ENCODE results near the gene WDFY1.

The WDFY1 gene

GRCh38 chr2:223979730-223980396 lies 34.7 kb upstream of the WDFY1 start:
- no peaks in the 10 kb centered on the region for H3K79me2 ChIP-seq (ENCODE audit: insufficient read depth, low read length)
- H3K9me3 ChIP-seq (ENCODE audit: insufficient read depth, low read length, severe bottlenecking): no peaks in the 10 kb centered on the region
- no peaks in the 10 kb centered on the region for H3K27me3 ChIP-seq (ENCODE audit: insufficient read depth, low read length, poor library complexity)
- peak; percentile 17 for DNase-seq
- no peak for TF ChIP-seq CTCF (IDR thresholded peaks at IDR 0.05; ENCODE audit: borderline replicate concordance, extremely low read depth, low read length, poor library complexity, severe bottlenecking)
- TF ChIP-seq EZH2 (IDR thresholded peaks at IDR 0.05; ENCODE audit: borderline replicate concordance, low read depth, low read length, severe bottlenecking): no peak
- H4K20me1 ChIP-seq (ENCODE audit: insufficient read depth, low read length): no peaks in the 10 kb centered on the region
- H3K4me3 ChIP-seq (ENCODE audit: low read depth in 1 of 2, low read length in 2 of 2): no peak overlapping the region
- no peaks in the 10 kb centered on the region for H3K4me1 ChIP-seq (ENCODE audit: insufficient read depth, low read length)
- H3K4me2 ChIP-seq (ENCODE audit: insufficient read depth, low read length): no peak overlapping the region
- H3K36me3 ChIP-seq (ENCODE audit: insufficient read depth, low read length): no peaks in the 10 kb centered on the region
- peak; percentile 78 for ATAC-seq (ENCODE audit: insufficient read depth, low read depth)
- no peak overlapping the region for H3K27ac ChIP-seq (ENCODE audit: low read length)
- H2AFZ ChIP-seq (ENCODE audit: low read depth, low read length): no peak overlapping the region
- H3K9ac ChIP-seq (ENCODE audit: low read depth, low read length): no peak overlapping the region

- Histone ChIP-seq H2AFZ (ENCODE audit: low read depth, low read length) (no peak overlapping the region), H3K36me3 (ENCODE audit: insufficient read depth, low read length) (no peaks in the 10 kb centered on the region), H3K9ac (ENCODE audit: low read depth, low read length) (no peak overlapping the region), H4K20me1 (ENCODE audit: insufficient read depth, low read length) (no peaks in the 10 kb centered on the region), H3K27me3 (ENCODE audit: insufficient read depth, low read length, poor library complexity) (no peaks in the 10 kb centered on the region), H3K4me3 (ENCODE audit: low read depth in 1 of 2, low read length in 2 of 2) (no peak overlapping the region), H3K4me2 (ENCODE audit: insufficient read depth, low read length) (no peak overlapping the region), H3K27ac (ENCODE audit: low read length) (no peak overlapping the region), H3K4me1 (ENCODE audit: insufficient read depth, low read length) (no peaks in the 10 kb centered on the region), H3K9me3 (ENCODE audit: insufficient read depth, low read length, severe bottlenecking) (no peaks in the 10 kb centered on the region), H3K79me2 (ENCODE audit: insufficient read depth, low read length) (no peaks in the 10 kb centered on the region)
- TF ChIP-seq EZH2 (IDR thresholded peaks at IDR 0.05; ENCODE audit: borderline replicate concordance, low read depth, low read length, severe bottlenecking) (no peak), CTCF (IDR thresholded peaks at IDR 0.05; ENCODE audit: borderline replicate concordance, extremely low read depth, low read length, poor library complexity, severe bottlenecking) (no peak)
- no peak for ATAC-seq (ENCODE audit: insufficient read depth, low read depth)
- no peak for DNase-seq
Measured at GRCh38 chr2:223978451-223978850, 33.3 kb upstream of the WDFY1 start.

DNA sequence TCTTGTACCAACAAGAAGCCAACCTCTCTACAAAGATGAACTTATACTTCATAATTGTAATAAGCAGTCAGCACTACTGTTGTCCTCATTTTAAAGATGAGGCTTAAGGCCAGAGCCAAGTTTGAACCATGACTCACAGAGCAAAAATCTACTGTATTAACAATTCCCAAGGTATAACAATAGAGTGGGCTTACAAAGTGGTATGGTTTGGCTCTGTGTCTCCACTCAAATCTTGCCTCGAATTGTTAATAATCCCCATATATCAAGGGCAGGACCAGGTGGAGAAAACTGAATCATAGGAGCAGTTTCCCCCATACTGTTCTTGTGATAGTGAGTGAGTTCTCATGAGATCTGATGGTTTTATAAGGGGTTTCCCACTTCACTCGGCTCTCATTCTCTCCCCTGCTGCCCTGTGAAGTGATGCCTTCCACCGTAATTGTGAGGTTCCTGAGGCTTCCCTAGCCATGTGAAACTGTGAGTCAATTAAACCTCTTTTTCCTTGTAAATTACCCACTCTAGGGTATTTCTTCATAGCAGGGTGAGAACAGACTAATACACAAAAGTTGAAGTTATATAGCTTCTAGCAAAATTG lies 31.6 kb upstream of the WDFY1 start:
- Histone ChIP-seq H3K9ac (ENCODE audit: low read depth, low read length) (no peak overlapping the region), H2AFZ (ENCODE audit: low read depth, low read length) (no peak overlapping the region), H3K79me2 (ENCODE audit: insufficient read depth, low read length) (no peaks in the 10 kb centered on the region), H3K4me1 (ENCODE audit: insufficient read depth, low read length) (no peaks in the 10 kb centered on the region), H3K27me3 (ENCODE audit: insufficient read depth, low read length, poor library complexity) (no peaks in the 10 kb centered on the region), H3K4me2 (ENCODE audit: insufficient read depth, low read length) (no peak overlapping the region), H4K20me1 (ENCODE audit: insufficient read depth, low read length) (no peaks in the 10 kb centered on the region), H3K4me3 (ENCODE audit: low read depth in 1 of 2, low read length in 2 of 2) (no peak overlapping the region), H3K9me3 (ENCODE audit: insufficient read depth, low read length, severe bottlenecking) (no peaks in the 10 kb centered on the region), H3K27ac (ENCODE audit: low read length) (no peak overlapping the region), H3K36me3 (ENCODE audit: insufficient read depth, low read length) (no peaks in the 10 kb centered on the region)
- ATAC-seq (ENCODE audit: insufficient read depth, low read depth) (no peak), DNase-seq (no peak)
- TF ChIP-seq EZH2 (IDR thresholded peaks at IDR 0.05; ENCODE audit: borderline replicate concordance, low read depth, low read length, severe bottlenecking): no peak
- TF ChIP-seq CTCF (IDR thresholded peaks at IDR 0.05; ENCODE audit: borderline replicate concordance, extremely low read depth, low read length, poor library complexity, severe bottlenecking): no peak
